NB4 (cell line): Measurements from ENCODE around the gene MCRIP1.

ENCODE experiments used
- POLR2A ChIP-seq: IDR thresholded peaks from 2 replicates; pipeline ENCODE4 v1.6.1; 2011; ENCODE audit warnings: mild to moderate bottlenecking; ENCODE audit not compliant: insufficient read length; ENCODE audit errors: extremely low read depth
- TF ChIP-seq, protein P1 (sequence below): IDR thresholded peaks from one replicate; pipeline ENCODE4 v1.5.1; 2012; ENCODE audit warnings: low read depth, low read length
- TF ChIP-seq, protein P2 (sequence below): IDR thresholded peaks from 2 replicates; pipeline ENCODE4 v1.6.1; 2011; ENCODE audit warnings: low read depth, low read length

DNA sequence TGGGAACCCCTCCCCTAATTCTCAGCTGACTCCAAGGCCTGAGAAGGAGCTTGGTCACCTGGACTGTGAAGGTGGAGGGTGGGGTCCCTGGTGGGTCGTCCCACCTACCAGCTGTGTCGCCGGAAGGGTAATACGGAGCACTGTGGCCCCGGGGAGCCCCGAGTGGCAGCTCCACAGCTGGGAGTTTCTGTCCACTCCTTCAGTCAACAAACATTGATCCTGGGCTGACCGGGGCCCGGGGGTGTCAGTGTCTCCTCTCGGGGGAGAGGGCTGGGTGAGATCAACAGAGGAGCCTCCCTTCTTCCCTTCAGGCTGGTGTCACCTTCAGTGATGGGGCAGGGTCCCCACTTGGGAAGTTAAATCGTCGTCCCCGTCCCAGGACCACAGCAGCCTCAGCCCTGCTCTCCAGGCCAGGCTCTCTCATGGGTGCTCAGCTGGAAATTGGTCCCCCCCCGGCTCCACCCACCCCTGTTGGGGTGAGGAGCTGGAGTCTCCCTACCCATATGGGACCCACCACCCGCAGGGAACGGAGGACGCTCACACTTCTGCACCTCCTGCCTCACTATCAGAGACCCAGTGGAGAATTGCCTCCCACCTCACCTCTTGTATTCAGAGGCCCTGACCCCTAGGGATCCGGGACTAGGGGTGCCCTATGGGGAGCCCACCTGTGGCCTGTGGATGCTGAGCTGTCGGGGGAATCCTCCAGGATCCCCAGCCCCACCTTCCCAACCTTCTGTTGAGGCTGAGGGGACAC is 27.2 kb downstream of the MCRIP1 start:
- TF ChIP-seq POLR2A: no peak
- TF ChIP-seq, protein P1, sequence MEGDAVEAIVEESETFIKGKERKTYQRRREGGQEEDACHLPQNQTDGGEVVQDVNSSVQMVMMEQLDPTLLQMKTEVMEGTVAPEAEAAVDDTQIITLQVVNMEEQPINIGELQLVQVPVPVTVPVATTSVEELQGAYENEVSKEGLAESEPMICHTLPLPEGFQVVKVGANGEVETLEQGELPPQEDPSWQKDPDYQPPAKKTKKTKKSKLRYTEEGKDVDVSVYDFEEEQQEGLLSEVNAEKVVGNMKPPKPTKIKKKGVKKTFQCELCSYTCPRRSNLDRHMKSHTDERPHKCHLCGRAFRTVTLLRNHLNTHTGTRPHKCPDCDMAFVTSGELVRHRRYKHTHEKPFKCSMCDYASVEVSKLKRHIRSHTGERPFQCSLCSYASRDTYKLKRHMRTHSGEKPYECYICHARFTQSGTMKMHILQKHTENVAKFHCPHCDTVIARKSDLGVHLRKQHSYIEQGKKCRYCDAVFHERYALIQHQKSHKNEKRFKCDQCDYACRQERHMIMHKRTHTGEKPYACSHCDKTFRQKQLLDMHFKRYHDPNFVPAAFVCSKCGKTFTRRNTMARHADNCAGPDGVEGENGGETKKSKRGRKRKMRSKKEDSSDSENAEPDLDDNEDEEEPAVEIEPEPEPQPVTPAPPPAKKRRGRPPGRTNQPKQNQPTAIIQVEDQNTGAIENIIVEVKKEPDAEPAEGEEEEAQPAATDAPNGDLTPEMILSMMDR: no peak
- TF ChIP-seq, protein P2, sequence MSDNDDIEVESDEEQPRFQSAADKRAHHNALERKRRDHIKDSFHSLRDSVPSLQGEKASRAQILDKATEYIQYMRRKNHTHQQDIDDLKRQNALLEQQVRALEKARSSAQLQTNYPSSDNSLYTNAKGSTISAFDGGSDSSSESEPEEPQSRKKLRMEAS: no peak
